K562 (cell line): ENCODE data around the gene KRT34. TPM values are rescaled to one million over a fixed set of nuclear protein-coding genes. Genes with fewer than 3 reads are reported as not detected.

Experiments
- ATAC-seq: fragments of 200-7000 bp; cut with Tn5 transposase; 3 replicates; pipeline ENCODE4 v1.9.1; 2020; ENCODE audit warnings: moderate library complexity
- BruUV-seq: library from RNA; stranded (reverse); fragments of 400-500 nt; replicated peaks from 2 replicates; lab custom pipeline; 2021; lab: Mats Ljungman, UMichigan
- CTCF ChIA-PET: fragments of 300-600 bp; formaldehyde crosslinking; extraction: SDS; loops from one replicate; lab custom pipeline; 2021; ENCODE audit warnings: low intra/inter-chr PET ratio; lab: Yijun Ruan, JAX
- POLR2A ChIA-PET: fragments of 300-600, 350-650 bp; sonication (Branson Sonifier 250); formaldehyde crosslinking; extraction: SDS; loops from one replicate; lab custom pipeline; 2021; ENCODE audit warnings: antibody characterized with exemption, inconsistent platforms; lab: Yijun Ruan, JAX
- DNase-seq, 4 experiments: peaks; one replicate each; pipeline versions ENCODE4 v3.0.0 to v3.0.0-alpha.2; 2011 to 2018; ENCODE audit warnings: low spot score in 3 of 4, mixed read lengths in 3 of 4; ENCODE audit errors: extremely low read depth in 1 of 4
- FAIRE-seq: peaks from 2 replicates; lab custom pipeline; 2011; peaks lifted over from hg19 to GRCh38; lab: Jason Lieb, UNC
- H2AFZ ChIP-seq: 2 replicates; pipeline ENCODE4 v1.6.0; 2011; ENCODE audit warnings: low read depth, low read length, control low read depth, inconsistent platforms
- H3K27ac ChIP-seq: fragments of 200-600 bp; 3 replicates; pipeline ENCODE4 v1.8.0; 2011; ENCODE audit warnings: low read depth, mild to moderate bottlenecking, control low read depth, inconsistent platforms, low read length, moderate library complexity, mixed read lengths; ENCODE audit errors: extremely low read depth
- H3K27me3 ChIP-seq, 2 experiments: fragments of 300-600 bp in 1 of 2; 2 replicates in 1 of 2; 3 replicates in 1 of 2; pipeline versions ENCODE4 v1.6.0 to v1.8.0; 2011; ENCODE audit warnings: inconsistent platforms in 2 of 2, low read length in 2 of 2, mild to moderate bottlenecking in 1 of 2, mixed read lengths in 1 of 2, moderate library complexity in 1 of 2; ENCODE audit not compliant: control insufficient read depth in 2 of 2, insufficient read depth in 2 of 2
- H3K36me3 ChIP-seq: fragments of 300-600 bp; 3 replicates; pipeline ENCODE4 v1.8.0; 2011; ENCODE audit warnings: mild to moderate bottlenecking, low read length, inconsistent platforms; ENCODE audit not compliant: control insufficient read depth, insufficient read depth
- H3K4me1 ChIP-seq, 2 experiments: fragments of 200-600 bp in 1 of 2; replicated peaks in 1 of 2; 2 replicates in 1 of 2; 3 replicates in 1 of 2; pipeline versions ENCODE4 v1.5.1 to v1.8.0; 2011; ENCODE audit warnings: inconsistent platforms in 2 of 2, low read length in 2 of 2, mild to moderate bottlenecking in 1 of 2, mixed read lengths in 1 of 2, moderate library complexity in 1 of 2; ENCODE audit not compliant: control insufficient read depth in 2 of 2, insufficient read depth in 2 of 2
- H3K4me2 ChIP-seq: 2 replicates; pipeline ENCODE4 v1.6.1; 2011; ENCODE audit warnings: low read length, control low read depth, inconsistent platforms, mixed read lengths; ENCODE audit not compliant: insufficient read depth
- H3K4me3 ChIP-seq: fragments of 200-600 bp; sonication (generic), shearing (Covaris generic); 2 replicates; pipeline ENCODE4 v1.5.1; 2016; ENCODE audit warnings: control low read depth, inconsistent platforms
- H3K79me2 ChIP-seq: fragments of 200-600 bp; 3 replicates; pipeline ENCODE4 v1.8.0; 2011; ENCODE audit warnings: low read length, inconsistent platforms; ENCODE audit not compliant: control insufficient read depth, insufficient read depth
- H3K9ac ChIP-seq, 2 experiments: 2 replicates each; pipeline versions ENCODE4 v1.6.0 to v1.6.1; 2011; ENCODE audit warnings: low read depth in 2 of 2, low read length in 2 of 2, control low read depth in 1 of 2, inconsistent platforms in 1 of 2, mild to moderate bottlenecking in 1 of 2, mixed read lengths in 1 of 2; ENCODE audit not compliant: insufficient read depth in 1 of 2
- H3K9me1 ChIP-seq: one replicate; pipeline ENCODE4 v1.6.0; 2011; ENCODE audit warnings: inconsistent platforms, mild to moderate bottlenecking, low read length, moderate library complexity; ENCODE audit not compliant: control insufficient read depth, insufficient read depth
- H3K9me3 ChIP-seq: replicated peaks from 2 replicates; pipeline ENCODE4 v1.5.1; 2011; ENCODE audit warnings: low read depth, low read length, inconsistent platforms; ENCODE audit not compliant: control insufficient read depth, insufficient read depth
- H4K20me1 ChIP-seq: replicated peaks from 2 replicates; pipeline ENCODE4 v1.6.1; 2011; ENCODE audit warnings: low read length, inconsistent platforms, mixed read lengths; ENCODE audit not compliant: control insufficient read depth, insufficient read depth
- HDGF ChIP-seq: fragments of 450-650 bp; IDR thresholded peaks from 2 replicates; pipeline ENCODE4 v1.6.1; 2016
- YBX1 ChIP-seq: fragments of 450-650 bp; IDR thresholded peaks from 2 replicates; pipeline ENCODE4 v1.7.1; 2016; ENCODE audit warnings: mild to moderate bottlenecking
- ZNF263 ChIP-seq: sonication (generic); formaldehyde crosslinking; IDR thresholded peaks from 2 replicates; pipeline ENCODE4 v1.8.0; 2022; ENCODE audit warnings: mild to moderate bottlenecking, missing genetic modification reagents, borderline replicate concordance
- ZNF354B ChIP-seq: fragments of 250-450 bp; sonication (Bioruptor Pico); IDR thresholded peaks from 2 replicates; pipeline ENCODE4 v1.4.0; 2020
- ZNF778 ChIP-seq: fragments of 450-650 bp; formaldehyde crosslinking; IDR thresholded peaks from 2 replicates; pipeline ENCODE4 v1.4.0; 2020; ENCODE audit warnings: mild to moderate bottlenecking, moderate library complexity
- WGBS: fragments of 100-300 bp; shearing (Covaris generic); methylation state at CpG from one replicate; pipeline ENCODE4 v1.1.6; 2016; ENCODE audit warnings: low coverage, mixed read lengths; ENCODE audit not compliant: insufficient coverage; ENCODE audit errors: missing lambda C conversion rate; 5-methylcytosine and 5-hydroxymethylcytosine counted together
- in situ Hi-C: fragments of 300-500 bp; cut with MboI; formaldehyde crosslinking; loops from 4 replicates; pipeline ENCODE4 v1.15.0; 2018; ENCODE audit warnings: inconsistent platforms, mixed read lengths
- intact Hi-C: fragments of 100-400 bp; cut with micrococcal nuclease; formaldehyde crosslinking; loops from 2 replicates; pipeline ENCODE4 v1.14.2; 2022
- polyA plus RNA-seq, 8 experiments: library from polyadenylated mRNA; depleted of rRNA in 4 of 8; stranded (reverse) in 5 of 8; unstranded in 3 of 8; fragments of >200 nt; fragmentation: Nextera tagmentation in 2 of 8; fragmentation: Illumina TruSeq in 1 of 8; extraction: Ambion mirVana in 2 of 8; extraction: Trizol in 1 of 8; gene quantifications; 2 replicates each; pipeline versions ENCODE4 v1.2.1 to v1.2.3, GENCODE V29; 2011 to 2014; ENCODE audit warnings: inconsistent platforms in 1 of 8, missing spikeins in 1 of 8
- total RNA-seq, 7 experiments: library from RNA; depleted of rRNA in 6 of 7; stranded (reverse); fragments of >200 nt in 6 of 7; fragmentation: Illumina TruSeq in 2 of 7; extraction: Trizol in 2 of 7; gene quantifications; 2 replicates each; pipeline versions ENCODE4 v1.2.1 to v1.2.3, GENCODE V29; 2011 to 2021; ENCODE audit warnings: low replicate concordance in 1 of 7
- TF ChIP-seq, protein P1 (sequence below): sonication (generic); formaldehyde crosslinking; IDR thresholded peaks from 2 replicates; pipeline ENCODE4 v1.8.0; 2022; ENCODE audit warnings: mild to moderate bottlenecking, missing genetic modification reagents
- TF ChIP-seq, protein P2 (sequence below): fragments of 450-650 bp; IDR thresholded peaks from 2 replicates; pipeline ENCODE4 v1.6.1; 2017; ENCODE audit warnings: mild to moderate bottlenecking, moderate library complexity

The KRT34 gene
- total and polyA plus RNA-seq, 9 of the 15 experiments (the other 6 are each of a cell fraction or from before 2014, with no cell fraction given): not detected

DNA sequence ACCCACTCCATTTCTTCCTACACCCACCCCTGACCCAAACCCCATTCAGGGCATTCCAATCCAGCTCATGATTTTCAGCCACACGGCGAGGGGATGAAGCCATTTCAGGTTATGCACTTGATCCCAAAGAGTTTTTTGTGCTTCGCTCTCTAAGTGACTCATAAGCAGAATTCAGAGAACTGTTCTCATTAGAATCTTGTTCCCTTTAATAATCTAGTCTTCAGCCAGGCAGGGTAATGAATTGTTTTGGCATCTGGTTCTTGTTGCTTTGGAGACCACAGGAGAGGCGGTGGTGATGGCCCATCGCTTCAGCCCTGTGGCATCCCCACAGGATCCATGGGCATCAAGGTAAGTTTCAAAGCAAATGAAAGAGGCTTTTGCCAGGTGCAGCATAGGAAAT, 20.1 kb upstream of the KRT34 start:
- DNase-seq (no peak), FAIRE-seq (no peak), ATAC-seq (no peak)
- Histone ChIP-seq H3K9me1 (no peaks in the 10 kb centered on the region), H3K9ac (no peak overlapping the region), H3K27ac (no peak overlapping the region), H3K27me3 (peaks cover 3 to 44% of the 10 kb centered on the region in 2 experiments), H3K4me2 (no peak overlapping the region), H3K36me3 (no peaks in the 10 kb centered on the region), H3K4me3 (no peak overlapping the region), H3K9me3 (no peaks in the 10 kb centered on the region), H3K79me2 (no peaks in the 10 kb centered on the region), H4K20me1 (no peaks in the 10 kb centered on the region; the same call in 1 of the 2 replicates), H2AFZ (no peak overlapping the region), H3K4me1 (no peaks in the 10 kb centered on the region)
- TF ChIP-seq ZNF778 (CRISPR knock-in tag) (no peak), HDGF (no peak), YBX1 (no peak), ZNF263 (CRISPR knock-in tag) (no peak), ZNF354B (no peak)
- TF ChIP-seq, protein P1, sequence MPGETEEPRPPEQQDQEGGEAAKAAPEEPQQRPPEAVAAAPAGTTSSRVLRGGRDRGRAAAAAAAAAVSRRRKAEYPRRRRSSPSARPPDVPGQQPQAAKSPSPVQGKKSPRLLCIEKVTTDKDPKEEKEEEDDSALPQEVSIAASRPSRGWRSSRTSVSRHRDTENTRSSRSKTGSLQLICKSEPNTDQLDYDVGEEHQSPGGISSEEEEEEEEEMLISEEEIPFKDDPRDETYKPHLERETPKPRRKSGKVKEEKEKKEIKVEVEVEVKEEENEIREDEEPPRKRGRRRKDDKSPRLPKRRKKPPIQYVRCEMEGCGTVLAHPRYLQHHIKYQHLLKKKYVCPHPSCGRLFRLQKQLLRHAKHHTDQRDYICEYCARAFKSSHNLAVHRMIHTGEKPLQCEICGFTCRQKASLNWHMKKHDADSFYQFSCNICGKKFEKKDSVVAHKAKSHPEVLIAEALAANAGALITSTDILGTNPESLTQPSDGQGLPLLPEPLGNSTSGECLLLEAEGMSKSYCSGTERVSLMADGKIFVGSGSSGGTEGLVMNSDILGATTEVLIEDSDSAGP (CRISPR knock-in tag): no peak
- TF ChIP-seq, protein P2, sequence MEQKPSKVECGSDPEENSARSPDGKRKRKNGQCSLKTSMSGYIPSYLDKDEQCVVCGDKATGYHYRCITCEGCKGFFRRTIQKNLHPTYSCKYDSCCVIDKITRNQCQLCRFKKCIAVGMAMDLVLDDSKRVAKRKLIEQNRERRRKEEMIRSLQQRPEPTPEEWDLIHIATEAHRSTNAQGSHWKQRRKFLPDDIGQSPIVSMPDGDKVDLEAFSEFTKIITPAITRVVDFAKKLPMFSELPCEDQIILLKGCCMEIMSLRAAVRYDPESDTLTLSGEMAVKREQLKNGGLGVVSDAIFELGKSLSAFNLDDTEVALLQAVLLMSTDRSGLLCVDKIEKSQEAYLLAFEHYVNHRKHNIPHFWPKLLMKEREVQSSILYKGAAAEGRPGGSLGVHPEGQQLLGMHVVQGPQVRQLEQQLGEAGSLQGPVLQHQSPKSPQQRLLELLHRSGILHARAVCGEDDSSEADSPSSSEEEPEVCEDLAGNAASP: no peak
- WGBS: 2% methylated on average over 5 of the region's 5 CpGs
- intact Hi-C loops: no loop called here
- ChIA-PET CTCF (no interaction called here), POLR2A (interaction anchor here (1.9 kb wide), 1 partner anchor 21 kb away, joined by 5 read pairs; no protein-coding TSS in a partner anchor)
- no TSS peak for BruUV-seq
- in situ Hi-C loops: no loop called here
